DOHH2 (cell line): ENCODE results near the gene SDR9C7.

Source experiments
- EZH2phosphoT487 ChIP-seq: fragments of 200-600 bp; sonication (generic); IDR thresholded peaks from 2 replicates; pipeline ENCODE4 v1.6.1; 2017; ENCODE audit warnings: borderline replicate concordance, mild to moderate bottlenecking, antibody characterized with exemption, low read length, moderate library complexity, mixed read lengths
- TF ChIP-seq, protein P1 (sequence below): fragments of 200-600 bp; sonication (generic); IDR thresholded peaks from one replicate; pipeline ENCODE4 v1.5.1; 2014; ENCODE audit warnings: antibody characterized with exemption, mild to moderate bottlenecking, low read depth, low read length; ENCODE audit not compliant: poor library complexity, severe bottlenecking

DNA sequence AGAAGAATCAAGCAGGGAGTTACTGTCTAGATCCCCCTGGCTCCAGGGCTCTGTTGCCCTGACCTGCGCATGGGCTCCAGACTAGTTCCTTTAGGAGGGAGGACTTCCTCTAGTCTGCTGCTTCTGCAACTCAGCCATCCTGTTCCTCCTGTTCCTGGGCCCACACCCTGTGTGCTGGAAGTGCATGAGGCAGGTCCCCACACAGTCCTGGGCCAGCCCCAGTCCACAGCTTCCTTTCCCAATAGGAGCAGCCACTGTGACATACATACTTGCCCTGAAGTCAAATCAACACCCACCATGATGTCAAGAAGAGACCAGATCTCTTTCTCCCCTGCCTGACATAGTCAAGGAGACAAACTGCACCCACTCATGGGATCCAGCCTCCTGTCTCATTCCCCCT, 1.3 kb downstream of the SDR9C7 start:
- TF ChIP-seq, protein P1, sequence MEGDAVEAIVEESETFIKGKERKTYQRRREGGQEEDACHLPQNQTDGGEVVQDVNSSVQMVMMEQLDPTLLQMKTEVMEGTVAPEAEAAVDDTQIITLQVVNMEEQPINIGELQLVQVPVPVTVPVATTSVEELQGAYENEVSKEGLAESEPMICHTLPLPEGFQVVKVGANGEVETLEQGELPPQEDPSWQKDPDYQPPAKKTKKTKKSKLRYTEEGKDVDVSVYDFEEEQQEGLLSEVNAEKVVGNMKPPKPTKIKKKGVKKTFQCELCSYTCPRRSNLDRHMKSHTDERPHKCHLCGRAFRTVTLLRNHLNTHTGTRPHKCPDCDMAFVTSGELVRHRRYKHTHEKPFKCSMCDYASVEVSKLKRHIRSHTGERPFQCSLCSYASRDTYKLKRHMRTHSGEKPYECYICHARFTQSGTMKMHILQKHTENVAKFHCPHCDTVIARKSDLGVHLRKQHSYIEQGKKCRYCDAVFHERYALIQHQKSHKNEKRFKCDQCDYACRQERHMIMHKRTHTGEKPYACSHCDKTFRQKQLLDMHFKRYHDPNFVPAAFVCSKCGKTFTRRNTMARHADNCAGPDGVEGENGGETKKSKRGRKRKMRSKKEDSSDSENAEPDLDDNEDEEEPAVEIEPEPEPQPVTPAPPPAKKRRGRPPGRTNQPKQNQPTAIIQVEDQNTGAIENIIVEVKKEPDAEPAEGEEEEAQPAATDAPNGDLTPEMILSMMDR, result no peak
- no peak for TF ChIP-seq EZH2phosphoT487
